ENCODE data around the gene L3MBTL4. TPM values are rescaled to one million over a fixed set of nuclear protein-coding genes. Genes with fewer than 3 reads are reported as not detected.

Gene L3MBTL4
- total and polyA plus RNA-seq, 10 of the 15 experiments (the other 5 are each of a cell fraction or from before 2014, with no cell fraction given) = 1.3 to 8.7 (median 3.8) TPM

GRCh38 chr18:5980721-5981120, 434.0 kb downstream of the L3MBTL4 start:
- ChIA-PET POLR2A (no interaction called here), CTCF (no interaction called here), SMC1A (ENCODE audit: uncharacterized antibody, unreplicated experiment) (no interaction called here), RAD21 (ENCODE audit: unreplicated experiment) (no interaction called here)
- Histone ChIP-seq H2AFZ (ENCODE audit: control insufficient read depth, low read depth, low read length) (no peak overlapping the region), H3K9ac (ENCODE audit: control insufficient read depth, insufficient read depth, low read length) (no peak overlapping the region), H4K20me1 (ENCODE audit: control insufficient read depth, insufficient read depth) (no peaks in the 10 kb centered on the region), H3K36me3 (ENCODE audit: control insufficient read depth in 2 of 2, insufficient read depth in 2 of 2, low read length in 1 of 2) (no peaks in the 10 kb centered on the region), H3K4me3 (no peak overlapping the region), H3K79me2 (ENCODE audit: control insufficient read depth, insufficient read depth, low read length) (no peaks in the 10 kb centered on the region), H3K9me3 (replicated peaks; ENCODE audit: control insufficient read depth, insufficient read depth, low read length) (no peaks in the 10 kb centered on the region; the same call in 2 of the 3 replicates), H3K27ac (ENCODE audit: control insufficient read depth, insufficient read depth) (no peak overlapping the region), H3K27me3 (replicated peaks in 1 of 2; ENCODE audit: control insufficient read depth in 2 of 2, insufficient read depth in 2 of 2, low read length in 1 of 2) (no peaks in the 10 kb centered on the region), H3K4me2 (ENCODE audit: control insufficient read depth, insufficient read depth) (no peak overlapping the region), H3K4me1 (ENCODE audit: control insufficient read depth, insufficient read depth, low read length) (peaks cover 58% of the 10 kb centered on the region)
- no TSS peak for BruUV-seq (replicated peaks)
- in situ Hi-C loops (cut with MboI) = no loop called here
- ATAC-seq (no peak), DNase-seq (ENCODE audit: low read depth, low spot score) (no peak), FAIRE-seq (no peak)
- intact Hi-C loops (cut with micrococcal nuclease; ENCODE audit: unreplicated experiment) = no loop called here
- TF ChIP-seq SRF (IDR thresholded peaks at IDR 0.05; ENCODE audit: low read depth in 2 of 2, low read length in 2 of 2) (no peak), CREM (IDR thresholded peaks at IDR 0.05; ENCODE audit: low read depth) (no peak), CTCF (IDR thresholded peaks at IDR 0.05 in 2 of 3, conservative IDR thresholded peaks at IDR 0.05 in 1 of 3; ENCODE audit: control insufficient read depth in 2 of 3, extremely low read depth in 1 of 3, insufficient read depth in 1 of 3, low read depth in 3 of 3, low read length in 3 of 3) (no peak), LARP7 (IDR thresholded peaks at IDR 0.05) (no peak), ZBED1 (IDR thresholded peaks at IDR 0.05; ENCODE audit: borderline replicate concordance) (no peak), PKNOX1 (IDR thresholded peaks at IDR 0.05) (no peak), ZNF687 (IDR thresholded peaks at IDR 0.05) (no peak), RBBP5 (conservative IDR thresholded peaks at IDR 0.05) (no peak)
- 77% methylated on average over 5 of the region's 5 CpGs for WGBS (ENCODE audit: insufficient coverage, insufficient replicate concordance, low lambda C conversion rate, missing lambda C conversion rate)
